Measurements from ENCODE around the gene SCAMP2.

The SCAMP2 gene

GRCh38 chr15:74878273-74878672 is 5.1 kb upstream of the SCAMP2 start:
- TF ChIP-seq CSRNP3 (CRISPR knock-in tag; IDR thresholded peaks at IDR 0.05) (no peak), ZNF8 (CRISPR knock-in tag; IDR thresholded peaks at IDR 0.05) (no peak), ISL1 (CRISPR knock-in tag; IDR thresholded peaks at IDR 0.05) (no peak), PPARA (CRISPR knock-in tag; IDR thresholded peaks at IDR 0.05; ENCODE audit: borderline replicate concordance) (no peak), ZFP3 (CRISPR knock-in tag; IDR thresholded peaks at IDR 0.05) (no peak), ZC3H10 (CRISPR knock-in tag; IDR thresholded peaks at IDR 0.05) (no peak), CSDC2 (CRISPR knock-in tag; IDR thresholded peaks at IDR 0.05) (no peak), ARNTL (CRISPR knock-in tag; IDR thresholded peaks at IDR 0.05; ENCODE audit: borderline replicate concordance, low read depth) (no peak), TOX (CRISPR knock-in tag; IDR thresholded peaks at IDR 0.05; ENCODE audit: borderline replicate concordance) (no peak), GLIS3 (CRISPR knock-in tag; IDR thresholded peaks at IDR 0.05) (no peak), ESRRG (CRISPR knock-in tag; IDR thresholded peaks at IDR 0.05) (no peak), PATZ1 (CRISPR knock-in tag; IDR thresholded peaks at IDR 0.05; ENCODE audit: borderline replicate concordance) (no peak), RARB (CRISPR knock-in tag; IDR thresholded peaks at IDR 0.05) (no peak), BACH2 (CRISPR knock-in tag; IDR thresholded peaks at IDR 0.05; ENCODE audit: borderline replicate concordance) (no peak)
- no peak for ATAC-seq

- peak; percentile 51 for ATAC-seq
- TF ChIP-seq ZC3H10 (CRISPR knock-in tag; IDR thresholded peaks at IDR 0.05) (no peak), ZFP3 (CRISPR knock-in tag; IDR thresholded peaks at IDR 0.05) (no peak), OSR1 (CRISPR knock-in tag; IDR thresholded peaks at IDR 0.05) (no peak), CSRNP3 (CRISPR knock-in tag; IDR thresholded peaks at IDR 0.05) (no peak), POU6F1 (CRISPR knock-in tag; IDR thresholded peaks at IDR 0.05; ENCODE audit: borderline replicate concordance, low read depth) (no peak), ZNF565 (CRISPR knock-in tag; conservative IDR thresholded peaks at IDR 0.05; ENCODE audit: low read depth) (no peak), ZNF8 (CRISPR knock-in tag; IDR thresholded peaks at IDR 0.05) (no peak), ESRRG (CRISPR knock-in tag; IDR thresholded peaks at IDR 0.05) (no peak), ISL1 (CRISPR knock-in tag; IDR thresholded peaks at IDR 0.05) (no peak), BACH2 (CRISPR knock-in tag; IDR thresholded peaks at IDR 0.05; ENCODE audit: borderline replicate concordance) (no peak), TSHZ2 (CRISPR knock-in tag; IDR thresholded peaks at IDR 0.05) (no peak), PATZ1 (CRISPR knock-in tag; IDR thresholded peaks at IDR 0.05; ENCODE audit: borderline replicate concordance) (no peak), SNAI2 (CRISPR knock-in tag; IDR thresholded peaks at IDR 0.05) (no peak), TCF4 (CRISPR knock-in tag; IDR thresholded peaks at IDR 0.05; ENCODE audit: borderline replicate concordance) (no peak), ARNTL (CRISPR knock-in tag; IDR thresholded peaks at IDR 0.05; ENCODE audit: borderline replicate concordance, low read depth) (no peak), CREB5 (CRISPR knock-in tag; IDR thresholded peaks at IDR 0.05; ENCODE audit: low read depth) (no peak), ZFP30 (CRISPR knock-in tag; IDR thresholded peaks at IDR 0.05) (no peak), ZNF70 (CRISPR knock-in tag; IDR thresholded peaks at IDR 0.05) (no peak)
Observed at GRCh38 chr15:74873756-74874424, 725 bp upstream of the SCAMP2 start.

All from SK-N-SH treated with all-trans-retinoic acid at 6 μM for 48 hours (cell line).